Stimulated activated CD8-positive, alpha-beta memory T cell treated with anti-CD3 and anti-CD28 coated beads, Interleukin-7, amount 100 ng/mL, for 4 hours (primary cell): Measurements from ENCODE around the gene POLH.
"Not testable (repeated sequence)": the region's sequence is repeated elsewhere in the genome, so short reads cannot be mapped to it uniquely, and the experiment has no call there.

Experiments
- DNase-seq, 2 donors: peaks; one replicate each; pipeline ENCODE4 v3.0.0-alpha.2; 2020; ENCODE audit warnings: low read depth in 2 of 2

Gene POLH

DNA sequence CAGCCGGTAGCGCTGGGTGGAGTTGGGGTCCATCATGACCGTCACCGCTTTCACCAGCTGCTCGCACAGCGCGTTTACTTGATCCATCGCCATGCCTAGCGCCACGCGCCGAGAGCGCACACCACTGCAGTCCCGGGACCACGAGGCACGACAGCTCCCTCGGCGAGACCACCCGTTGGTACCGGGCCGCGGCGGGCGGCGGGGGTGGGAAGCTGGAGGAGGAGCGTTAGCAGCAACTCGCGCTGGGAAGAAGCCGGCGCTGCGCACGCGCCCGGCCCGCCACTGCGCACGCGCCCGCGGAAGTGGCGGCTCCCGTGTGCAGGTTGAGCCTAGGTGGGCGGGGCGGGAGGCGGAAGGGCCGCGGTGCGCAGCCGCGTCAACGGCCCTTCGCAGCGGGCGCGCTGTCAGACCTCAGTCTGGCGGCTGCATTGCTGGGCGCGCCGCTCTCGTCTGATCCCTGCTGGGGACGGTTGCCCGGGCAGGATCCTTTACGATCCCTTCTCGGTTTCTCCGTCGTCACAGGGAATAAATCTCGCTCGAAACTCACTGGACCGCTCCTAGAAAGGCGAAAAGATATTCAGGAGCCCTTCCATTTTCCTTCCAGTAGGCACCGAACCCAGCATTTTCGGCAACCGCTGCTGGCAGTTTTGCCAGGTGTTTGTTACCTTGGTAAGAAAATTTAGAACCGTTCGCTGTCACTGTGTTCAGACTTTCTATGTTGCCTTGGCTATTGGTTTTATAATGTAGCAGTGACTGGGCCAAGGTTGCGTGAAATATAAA lies at the start of gene POLH, which contains the start of gene XPO5:
Gene POLH, plus strand, starts transcription at position 414 of the 780 bp plus-strand sequence. CDS start 6,135 bp downstream, outside the sequence.
Gene XPO5, minus strand, starts transcription at position 267 of the 780 bp plus-strand sequence. Its CDS starts 174 bp downstream, at position 93.
- peak; percentile 79 to 91 for DNase-seq

- no peak for DNase-seq
Measured at GRCh38 chr6:43532201-43532600, 43.8 kb upstream of the POLH start.

DNA sequence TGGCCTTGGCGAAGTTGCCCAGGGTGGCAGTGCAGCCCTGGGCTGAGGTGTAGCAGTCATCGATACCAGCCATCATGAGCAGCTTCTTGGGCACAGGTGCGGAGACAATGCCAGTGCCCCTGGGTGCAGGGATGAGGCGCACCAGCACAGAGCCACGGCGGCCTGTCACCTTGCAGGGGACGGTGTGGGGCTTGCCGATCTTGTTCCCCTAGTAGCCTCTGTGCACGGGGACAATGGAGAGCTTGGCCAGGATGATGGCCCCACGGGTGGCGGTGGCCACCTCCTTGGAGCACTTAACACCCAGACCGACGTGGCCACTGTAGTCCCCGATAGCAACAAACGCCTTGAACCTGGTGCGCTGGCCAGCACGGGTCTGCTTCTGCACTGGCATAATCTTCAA lies 37.0 kb upstream of the POLH start:
- not testable (repeated sequence) for DNase-seq

- not testable (repeated sequence) for DNase-seq
Measured at GRCh38 chr6:43539409-43539808, 36.6 kb upstream of the POLH start.

- DNase-seq = no peak
Measured at GRCh38 chr6:43540507-43540906, 35.5 kb upstream of the POLH start.

DNA sequence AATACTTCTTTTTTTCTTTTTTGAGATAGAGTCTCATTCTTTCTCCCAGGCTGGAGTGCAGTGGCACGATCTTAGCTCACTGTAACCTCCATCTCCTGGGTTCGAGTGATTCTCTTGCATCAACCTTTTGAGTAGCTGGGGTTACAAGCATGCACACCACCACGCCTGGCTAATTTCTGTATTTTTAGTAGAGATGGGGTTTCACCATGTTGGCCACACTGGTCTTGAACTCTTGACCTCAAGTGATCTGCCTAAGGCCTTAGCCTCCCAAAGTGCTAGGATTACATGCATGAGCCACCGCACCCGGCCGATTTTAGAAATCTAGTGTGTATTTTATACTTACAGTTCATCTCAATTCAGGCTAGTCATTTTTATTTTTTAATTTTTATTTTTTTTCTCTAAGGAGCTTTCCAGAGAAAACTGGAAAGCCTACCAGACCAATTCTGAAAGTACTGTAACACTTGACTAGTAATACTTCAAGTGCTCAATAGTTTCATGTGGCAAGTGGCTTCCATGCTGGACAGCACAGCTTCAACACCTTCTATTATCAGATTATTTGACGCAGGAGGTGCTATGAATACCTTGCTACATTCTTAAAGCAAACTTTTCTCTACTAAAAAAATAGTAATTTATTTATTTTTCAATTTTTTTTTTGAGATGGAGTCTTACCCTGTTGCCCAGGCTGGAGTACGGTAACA lies 34.1 kb upstream of the POLH start:
- no peak for DNase-seq

DNA sequence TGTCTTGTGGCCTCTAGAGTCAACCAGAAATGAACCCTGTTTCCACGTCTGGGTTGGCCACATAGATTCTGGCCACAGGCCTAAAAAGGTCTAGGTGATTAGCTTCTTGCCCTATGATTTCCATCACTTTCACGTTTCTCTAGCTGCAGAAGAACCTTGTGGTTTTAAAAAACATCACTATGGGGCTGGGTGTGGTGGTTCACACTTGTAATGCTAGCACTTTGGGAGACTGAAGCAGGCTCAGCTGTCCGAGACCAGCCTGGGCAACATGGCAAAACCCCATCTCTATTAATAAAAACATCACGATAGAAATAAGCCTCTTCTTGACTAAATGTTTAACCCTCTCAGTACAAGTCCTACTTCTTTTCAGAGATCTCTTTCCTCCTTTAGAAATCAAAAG lies 31.5 kb upstream of the POLH start:
- no peak for DNase-seq

GRCh38 chr6:43547222-43547621 lies 28.8 kb upstream of the POLH start:
- no peak for DNase-seq

GRCh38 chr6:43557620-43558019 lies 18.4 kb upstream of the POLH start:
- not testable (repeated sequence) for DNase-seq

DNA sequence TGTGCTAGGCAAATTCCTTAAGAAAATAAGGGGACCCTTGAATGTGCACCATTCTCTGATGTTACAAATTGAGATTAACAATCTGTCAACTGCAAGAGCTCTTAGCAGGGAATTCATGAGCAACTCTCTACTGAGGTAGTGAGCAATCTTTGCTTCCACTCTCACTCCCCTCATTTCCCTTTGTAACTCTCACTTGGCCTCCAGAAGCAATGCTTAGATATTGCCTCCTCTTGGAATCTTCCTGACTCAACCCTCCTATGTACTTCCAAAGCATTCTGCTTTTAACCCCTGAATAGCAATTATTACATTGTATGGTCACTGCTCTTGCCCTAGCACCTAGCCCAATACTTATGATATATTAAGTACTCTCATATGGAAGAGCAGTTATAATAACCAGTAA lies 16.7 kb upstream of the POLH start:
- DNase-seq = no peak

DNA sequence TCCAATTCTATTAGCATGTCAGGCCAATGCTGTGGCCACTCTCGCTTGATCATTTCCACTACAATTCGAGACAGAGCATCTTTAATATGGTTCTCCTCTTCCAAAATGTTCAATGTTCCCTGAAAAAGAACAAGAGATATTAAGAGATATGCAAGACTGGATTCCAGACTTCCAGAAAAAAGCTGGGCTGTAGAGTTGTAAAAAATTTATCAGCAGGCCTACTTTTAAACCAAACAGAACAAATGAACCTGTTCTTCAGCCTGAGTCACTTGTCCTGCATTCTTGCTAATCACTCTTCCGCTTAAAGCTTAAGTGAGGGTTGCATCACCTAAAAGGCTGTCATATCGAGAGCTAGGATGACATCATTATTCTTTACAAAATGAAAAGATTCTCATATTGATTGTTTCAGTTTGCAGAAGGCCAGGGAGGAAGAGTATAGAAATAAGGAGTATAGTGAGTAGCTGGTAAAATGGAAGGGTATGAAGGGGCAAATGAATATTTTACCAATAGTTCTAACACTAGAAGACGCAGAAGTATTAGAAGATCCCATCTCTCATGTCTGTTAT lies 5.0 kb upstream of the POLH start:
- no peak for DNase-seq

GRCh38 chr6:43572015-43572414 lies 4.0 kb upstream of the POLH start:
- DNase-seq = no peak

DNA sequence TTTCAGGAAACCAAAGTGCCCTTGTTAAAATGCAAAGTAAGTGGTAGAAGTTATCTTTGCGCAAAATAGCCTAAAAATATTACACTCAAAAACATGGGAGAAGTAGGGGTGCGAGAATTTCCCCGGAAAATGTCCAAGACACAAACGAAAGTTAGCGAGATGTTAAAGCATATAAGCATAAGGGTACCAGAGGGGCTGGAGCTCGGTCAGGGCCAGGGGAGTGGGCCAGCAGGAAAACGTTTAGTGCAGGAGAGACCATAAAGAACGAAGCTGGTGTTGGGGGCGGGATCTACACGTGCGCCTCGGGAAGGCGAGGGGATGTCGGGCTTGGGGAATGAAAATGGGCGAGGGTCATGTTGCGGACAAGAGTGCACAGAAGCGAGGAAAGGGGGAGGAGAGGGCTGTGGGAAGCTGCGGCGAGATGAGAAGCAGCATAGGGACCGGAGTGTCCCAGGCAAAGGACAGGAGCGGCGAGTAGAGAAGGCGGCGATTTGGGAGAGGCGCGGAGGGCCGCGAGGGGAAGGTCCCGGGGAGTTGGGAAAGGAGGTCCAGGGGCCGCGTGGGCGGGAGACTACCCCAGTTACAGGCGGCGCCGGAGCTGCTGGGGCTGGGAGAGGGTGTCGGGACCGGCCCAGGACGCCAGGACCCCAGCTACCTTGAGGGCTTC lies 747 bp upstream of the POLH start:
- DNase-seq = no peak

DNA sequence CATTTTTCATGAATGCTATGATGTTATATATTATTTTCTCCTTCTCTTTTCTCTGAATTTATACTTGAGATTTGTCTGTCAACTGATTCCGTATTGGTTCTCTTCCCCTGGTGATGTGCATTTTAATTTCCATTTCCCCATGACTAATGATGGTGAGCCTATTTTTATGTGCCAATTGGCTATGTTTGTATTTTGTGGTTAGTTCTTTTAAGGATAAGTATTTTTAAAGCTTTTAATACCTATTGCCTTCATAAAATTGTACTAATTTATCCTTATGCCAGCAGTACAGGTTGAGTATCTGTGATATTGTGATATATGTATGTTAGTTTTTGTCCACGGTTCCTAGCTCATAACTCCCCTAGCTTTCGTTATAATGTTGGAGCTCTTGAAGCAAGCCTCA lies 2.8 kb downstream of the POLH start:
- no peak for DNase-seq

DNA sequence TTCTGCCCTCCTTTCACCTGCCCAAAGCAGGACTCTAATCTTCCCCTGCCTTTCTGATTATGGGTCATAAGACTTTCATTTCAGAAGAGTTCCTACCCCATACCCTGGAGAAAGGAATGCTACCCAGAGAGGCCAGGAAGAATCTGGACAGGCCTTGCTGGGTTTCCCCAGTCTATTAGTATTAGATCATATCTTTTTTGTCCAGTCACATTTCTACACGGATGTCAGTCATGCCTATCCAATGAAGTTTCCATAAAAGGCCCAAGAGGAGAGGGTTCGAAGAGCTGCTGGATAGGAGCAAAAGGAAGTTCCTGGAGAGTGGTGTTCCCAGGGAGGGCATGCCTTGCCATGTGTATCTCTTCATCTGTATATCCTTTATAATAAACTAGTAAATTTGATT lies 3.2 kb downstream of the POLH start:
- DNase-seq = no peak

DNA sequence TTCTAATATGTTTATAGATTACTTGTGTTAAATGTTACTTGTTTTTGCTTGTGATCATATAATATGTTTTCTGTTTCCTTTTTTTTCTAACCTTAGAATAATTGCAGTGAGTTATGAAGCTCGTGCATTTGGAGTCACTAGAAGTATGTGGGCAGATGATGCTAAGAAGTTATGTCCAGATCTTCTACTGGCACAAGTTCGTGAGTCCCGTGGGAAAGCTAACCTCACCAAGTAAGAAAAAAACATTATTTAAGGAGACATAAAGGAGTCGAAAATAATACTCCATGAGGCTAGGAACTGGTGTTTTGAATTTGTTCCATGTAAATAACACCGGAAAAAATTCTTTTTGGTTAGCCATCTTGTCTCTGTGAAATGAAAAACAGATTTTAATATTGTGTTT lies 6.9 kb downstream of the POLH start:
- DNase-seq = no peak

DNA sequence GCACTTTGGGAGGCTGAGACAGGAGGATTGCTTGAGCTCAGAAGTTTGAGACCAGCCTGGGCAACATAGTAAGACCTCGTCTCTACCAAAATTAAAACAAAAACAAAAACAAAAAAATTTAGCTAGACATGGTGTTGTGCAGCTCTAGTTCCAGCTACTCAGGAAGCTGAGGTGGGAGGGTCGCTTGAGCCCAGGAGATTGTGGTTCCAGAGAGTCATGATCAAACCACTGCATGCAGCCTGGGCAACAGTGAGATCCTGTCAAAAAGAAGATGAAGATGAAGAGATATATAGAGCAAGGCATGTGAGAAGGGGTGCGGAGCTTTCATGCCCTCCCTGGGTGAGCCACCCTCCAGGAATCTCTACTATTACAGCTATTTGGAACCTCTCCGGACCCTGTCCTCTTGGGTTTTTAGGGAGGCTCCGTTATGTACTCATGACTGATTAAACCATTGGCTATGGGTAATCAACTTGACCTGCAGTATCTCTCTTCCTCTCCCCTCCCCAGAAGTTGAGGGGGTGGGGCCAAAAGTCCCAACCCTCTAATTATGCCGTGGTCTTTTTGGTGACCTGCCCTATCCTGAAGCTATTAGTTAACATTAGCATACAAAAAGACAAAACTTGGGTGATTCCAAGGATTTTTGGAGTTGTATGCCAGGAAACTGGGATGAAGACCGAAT lies 9.0 kb downstream of the POLH start:
- no peak for DNase-seq

DNA sequence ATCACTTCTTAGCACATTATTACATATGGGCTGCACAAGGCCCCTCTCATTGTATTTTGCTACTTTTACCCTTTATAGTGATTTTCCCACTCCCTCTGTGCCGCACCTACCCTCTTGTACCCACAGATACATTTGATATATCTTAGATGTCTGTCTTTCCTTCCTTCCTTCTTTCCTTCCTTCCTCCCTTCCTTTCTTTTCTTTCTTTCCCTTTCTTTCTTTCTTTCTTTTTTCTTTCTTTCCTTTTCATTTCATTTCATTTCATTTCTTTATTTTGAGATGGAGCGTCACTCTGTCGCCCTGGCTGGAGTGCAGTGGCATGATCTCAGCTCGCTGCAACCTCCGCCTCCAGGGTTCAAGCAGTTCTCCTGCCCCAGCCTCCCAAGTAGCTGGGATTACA lies 12.2 kb downstream of the POLH start:
- no peak for DNase-seq

DNA sequence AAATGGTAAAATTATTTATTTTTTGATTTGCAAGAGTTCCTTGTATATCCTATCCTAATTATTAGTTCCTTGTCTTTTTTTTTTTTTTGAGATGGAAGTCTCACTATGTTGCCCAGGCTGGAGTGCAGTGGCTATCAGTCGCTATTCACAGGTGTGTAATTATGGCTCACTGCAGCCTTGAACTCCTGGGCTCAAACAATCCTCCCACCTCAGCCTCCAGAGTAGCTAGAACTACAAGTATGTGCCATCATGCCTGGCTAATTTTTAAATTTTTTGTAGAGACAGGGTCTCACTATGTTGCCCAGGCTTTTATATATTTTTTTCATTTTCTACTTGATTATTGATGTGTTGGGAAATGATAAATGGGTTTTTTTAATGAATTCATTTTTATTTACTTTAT lies 13.6 kb downstream of the POLH start:
- not testable (repeated sequence) for DNase-seq

DNA sequence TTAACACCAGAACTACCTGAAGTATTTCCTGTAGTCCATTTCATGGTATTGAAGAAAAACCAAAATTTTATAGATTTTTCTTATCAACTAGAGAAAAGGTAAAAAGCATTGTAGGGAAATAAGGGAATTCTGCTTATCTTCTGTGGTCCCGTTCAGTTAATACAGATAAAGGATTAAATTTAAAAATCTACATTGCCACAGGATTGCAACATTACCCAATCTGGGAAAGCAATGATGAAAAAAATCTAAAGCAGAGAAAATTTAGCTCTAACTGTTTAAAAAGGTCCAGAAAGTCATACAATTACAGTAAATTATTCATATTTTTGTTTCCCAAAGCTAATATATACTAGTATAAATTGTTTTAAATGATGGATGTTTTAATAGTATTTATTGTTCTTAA lies 18.0 kb downstream of the POLH start:
- DNase-seq = no peak

DNA sequence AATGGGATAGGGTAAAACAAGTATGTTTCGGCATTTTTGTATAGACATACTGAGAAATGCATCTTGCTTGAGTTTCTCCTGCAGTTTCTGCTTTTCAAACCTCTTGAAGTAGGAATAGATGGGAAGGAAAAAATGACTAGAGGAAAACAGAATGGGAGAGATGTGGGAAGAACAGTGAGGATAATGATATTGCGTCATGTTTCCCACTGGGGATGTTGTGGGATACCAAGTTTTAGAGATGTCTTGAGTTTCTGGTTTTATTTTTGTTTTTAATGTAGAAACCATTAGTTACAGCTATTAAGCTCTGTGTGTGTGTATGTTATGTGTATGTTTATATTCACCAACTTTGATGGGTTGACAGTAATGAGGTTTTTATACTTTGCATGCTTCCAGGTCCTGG lies 24.6 kb downstream of the POLH start:
- no peak for DNase-seq

DNA sequence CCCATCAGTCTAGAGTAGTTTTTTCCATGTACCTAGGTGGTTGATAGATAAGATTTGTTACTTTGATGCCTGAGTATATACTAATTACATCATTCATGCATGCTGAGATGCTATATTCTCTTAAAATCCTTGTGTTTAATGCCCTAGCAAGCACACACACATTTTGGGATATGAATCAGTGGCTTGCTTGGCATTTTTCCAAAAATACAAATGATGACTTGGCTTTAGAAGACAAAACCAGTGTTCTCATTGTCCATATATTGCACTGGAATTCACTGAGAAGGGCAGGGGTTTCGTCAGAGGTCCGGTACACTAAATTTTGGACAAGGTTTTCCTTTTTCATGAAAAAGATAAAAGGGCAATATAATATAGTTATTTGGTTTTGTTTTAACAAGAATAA lies 28.2 kb downstream of the POLH start:
- DNase-seq = no peak
